ENCODE results near the gene C17orf100. TPM values are rescaled to one million over a fixed set of nuclear protein-coding genes. Genes with fewer than 3 reads are reported as not detected.

The C17orf100 gene
- total and polyA plus RNA-seq, 2 of the 13 experiments (the other 11 are each of a cell fraction or from before 2014, with no cell fraction given): 3.6 to 8.7 TPM

DNA sequence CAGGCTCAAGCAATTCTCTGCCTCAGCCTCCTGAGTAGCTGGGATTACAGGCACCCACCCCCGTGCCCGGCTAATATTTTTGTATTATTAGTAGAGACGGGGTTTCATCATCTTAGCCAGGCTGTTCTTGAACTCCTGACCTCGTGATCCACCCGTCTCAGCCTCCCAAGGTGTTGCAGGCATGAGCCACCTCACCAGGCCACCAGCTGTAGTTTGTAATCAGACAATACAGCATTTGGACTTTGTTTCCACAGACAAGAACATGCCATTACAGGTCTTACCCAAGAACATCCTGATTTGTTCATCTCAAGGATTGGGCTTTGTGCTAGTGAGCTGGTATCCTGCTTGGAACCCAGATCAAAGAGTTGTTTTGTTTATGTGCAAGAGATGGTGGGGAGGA lies 30.1 kb downstream of the C17orf100 start (continued):
- peak in 1 of 2 experiments; percentile 51; a peak in 2 of 4 replicates for TF ChIP-seq ATF4 (CRISPR knock-in tag; IDR thresholded peaks at IDR 0.05)
- TF ChIP-seq EP300 (IDR thresholded peaks at IDR 0.05; ENCODE audit: low read depth in 2 of 2, low read length in 2 of 2): peak in 1 of 2 experiments; percentile 35; a peak in 1 of 4 replicates
- no peak for TF ChIP-seq EP300 (CRISPR knock-in tag; IDR thresholded peaks at IDR 0.05; ENCODE audit: borderline replicate concordance)
- no peak for TF ChIP-seq SOX13 (IDR thresholded peaks at IDR 0.05)
- peak in 1 of 2 experiments; percentile 56; a peak in 2 of 4 replicates for TF ChIP-seq SOX13 (CRISPR knock-in tag; conservative IDR thresholded peaks at IDR 0.05 in 1 of 2, IDR thresholded peaks at IDR 0.05 in 1 of 2)
- TF ChIP-seq ARID5B (CRISPR knock-in tag; IDR thresholded peaks at IDR 0.05): peak; percentile 38; the same call in 1 of the 2 replicates
- no peak for TF ChIP-seq ZNF672 (CRISPR knock-in tag; IDR thresholded peaks at IDR 0.05)
- no peak for TF ChIP-seq SOX6 (IDR thresholded peaks at IDR 0.05)
- TF ChIP-seq SOX6 (CRISPR knock-in tag; IDR thresholded peaks at IDR 0.05): peak; percentile 41; the same call in 1 of the 2 replicates
- TF ChIP-seq, protein P1, sequence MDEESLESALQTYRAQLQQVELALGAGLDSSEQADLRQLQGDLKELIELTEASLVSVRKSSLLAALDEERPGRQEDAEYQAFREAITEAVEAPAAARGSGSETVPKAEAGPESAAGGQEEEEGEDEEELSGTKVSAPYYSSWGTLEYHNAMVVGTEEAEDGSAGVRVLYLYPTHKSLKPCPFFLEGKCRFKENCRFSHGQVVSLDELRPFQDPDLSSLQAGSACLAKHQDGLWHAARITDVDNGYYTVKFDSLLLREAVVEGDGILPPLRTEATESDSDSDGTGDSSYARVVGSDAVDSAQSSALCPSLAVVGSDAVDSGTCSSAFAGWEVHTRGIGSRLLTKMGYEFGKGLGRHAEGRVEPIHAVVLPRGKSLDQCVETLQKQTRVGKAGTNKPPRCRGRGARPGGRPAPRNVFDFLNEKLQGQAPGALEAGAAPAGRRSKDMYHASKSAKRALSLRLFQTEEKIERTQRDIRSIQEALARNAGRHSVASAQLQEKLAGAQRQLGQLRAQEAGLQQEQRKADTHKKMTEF (CRISPR knock-in tag; IDR thresholded peaks at IDR 0.05): 0 out of 2 replicates have a peak, but pooled peaks have one; percentile 10
- no peak for TF ChIP-seq FOXP1 (IDR thresholded peaks at IDR 0.05)
- peak; percentile 29; the same call in 1 of the 2 replicates for TF ChIP-seq FOXP1 (CRISPR knock-in tag; IDR thresholded peaks at IDR 0.05)
- TF ChIP-seq HMGXB4 (CRISPR knock-in tag; IDR thresholded peaks at IDR 0.05; ENCODE audit: borderline replicate concordance in 1 of 2, low read depth in 1 of 2): 0 out of 4 replicates have a peak, but pooled peaks of 1 of the 2 experiments have one; percentile 7
- TF ChIP-seq HNF4A (CRISPR knock-in tag; IDR thresholded peaks at IDR 0.05): peak; percentile 55; the same call in 1 of the 2 replicates
- TF ChIP-seq, protein P2, sequence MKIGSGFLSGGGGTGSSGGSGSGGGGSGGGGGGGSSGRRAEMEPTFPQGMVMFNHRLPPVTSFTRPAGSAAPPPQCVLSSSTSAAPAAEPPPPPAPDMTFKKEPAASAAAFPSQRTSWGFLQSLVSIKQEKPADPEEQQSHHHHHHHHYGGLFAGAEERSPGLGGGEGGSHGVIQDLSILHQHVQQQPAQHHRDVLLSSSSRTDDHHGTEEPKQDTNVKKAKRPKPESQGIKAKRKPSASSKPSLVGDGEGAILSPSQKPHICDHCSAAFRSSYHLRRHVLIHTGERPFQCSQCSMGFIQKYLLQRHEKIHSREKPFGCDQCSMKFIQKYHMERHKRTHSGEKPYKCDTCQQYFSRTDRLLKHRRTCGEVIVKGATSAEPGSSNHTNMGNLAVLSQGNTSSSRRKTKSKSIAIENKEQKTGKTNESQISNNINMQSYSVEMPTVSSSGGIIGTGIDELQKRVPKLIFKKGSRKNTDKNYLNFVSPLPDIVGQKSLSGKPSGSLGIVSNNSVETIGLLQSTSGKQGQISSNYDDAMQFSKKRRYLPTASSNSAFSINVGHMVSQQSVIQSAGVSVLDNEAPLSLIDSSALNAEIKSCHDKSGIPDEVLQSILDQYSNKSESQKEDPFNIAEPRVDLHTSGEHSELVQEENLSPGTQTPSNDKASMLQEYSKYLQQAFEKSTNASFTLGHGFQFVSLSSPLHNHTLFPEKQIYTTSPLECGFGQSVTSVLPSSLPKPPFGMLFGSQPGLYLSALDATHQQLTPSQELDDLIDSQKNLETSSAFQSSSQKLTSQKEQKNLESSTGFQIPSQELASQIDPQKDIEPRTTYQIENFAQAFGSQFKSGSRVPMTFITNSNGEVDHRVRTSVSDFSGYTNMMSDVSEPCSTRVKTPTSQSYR (CRISPR knock-in tag; IDR thresholded peaks at IDR 0.05; ENCODE audit: borderline replicate concordance): peak; percentile 22; the same call in 1 of the 2 replicates
- peak; percentile 40; the same call in 1 of the 2 replicates for TF ChIP-seq RARA (CRISPR knock-in tag; IDR thresholded peaks at IDR 0.05)
